Measurements from ENCODE around the gene IER5. TPM values are rescaled to one million over a fixed set of nuclear protein-coding genes. Genes with fewer than 3 reads are reported as not detected.
A peak's percentile ranks its signal among the peaks of the same experiment; 100 is the strongest.

The IER5 gene
- total and polyA plus RNA-seq, 2 of the 13 experiments (the other 11 are each of a cell fraction or from before 2014, with no cell fraction given): 2.5 to 3.5 TPM

DNA sequence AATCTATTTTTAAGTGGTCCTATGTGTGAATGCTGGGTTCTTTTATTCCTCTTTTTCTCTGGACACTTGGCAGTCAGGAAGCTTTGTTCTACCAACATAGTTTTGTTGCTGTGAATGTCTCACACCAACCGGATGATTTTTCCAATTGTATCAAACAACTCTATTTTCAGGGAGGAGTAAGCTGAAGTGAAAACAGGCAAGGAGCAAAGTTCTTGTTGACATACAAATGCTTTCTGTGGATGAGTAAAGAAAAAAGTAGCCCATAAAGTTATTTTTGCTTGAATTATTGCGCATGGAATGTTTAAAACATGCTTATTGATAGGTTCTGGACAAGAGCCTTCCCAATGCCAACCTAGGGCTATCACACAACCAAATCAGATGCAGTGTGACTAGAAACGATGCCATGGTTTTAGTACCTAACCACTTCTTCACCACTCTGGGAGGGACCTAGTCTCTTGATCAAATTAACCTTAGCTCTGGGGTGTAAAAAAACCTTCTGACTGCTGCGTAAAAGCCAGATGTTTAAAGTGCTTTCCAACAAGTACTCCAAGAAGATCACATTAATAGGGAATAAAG, 4.5 kb downstream of the IER5 start (continued):
- TF ChIP-seq, protein P1, sequence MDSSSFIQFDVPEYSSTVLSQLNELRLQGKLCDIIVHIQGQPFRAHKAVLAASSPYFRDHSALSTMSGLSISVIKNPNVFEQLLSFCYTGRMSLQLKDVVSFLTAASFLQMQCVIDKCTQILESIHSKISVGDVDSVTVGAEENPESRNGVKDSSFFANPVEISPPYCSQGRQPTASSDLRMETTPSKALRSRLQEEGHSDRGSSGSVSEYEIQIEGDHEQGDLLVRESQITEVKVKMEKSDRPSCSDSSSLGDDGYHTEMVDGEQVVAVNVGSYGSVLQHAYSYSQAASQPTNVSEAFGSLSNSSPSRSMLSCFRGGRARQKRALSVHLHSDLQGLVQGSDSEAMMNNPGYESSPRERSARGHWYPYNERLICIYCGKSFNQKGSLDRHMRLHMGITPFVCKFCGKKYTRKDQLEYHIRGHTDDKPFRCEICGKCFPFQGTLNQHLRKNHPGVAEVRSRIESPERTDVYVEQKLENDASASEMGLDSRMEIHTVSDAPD (CRISPR knock-in tag; IDR thresholded peaks at IDR 0.05): no peak; the same call in 1 of the 2 replicates
- TF ChIP-seq ZNF431 (CRISPR knock-in tag; IDR thresholded peaks at IDR 0.05; ENCODE audit: borderline replicate concordance, low read depth) (no peak), ZNF572 (CRISPR knock-in tag; IDR thresholded peaks at IDR 0.05) (no peak), POGZ (CRISPR knock-in tag; IDR thresholded peaks at IDR 0.05) (no peak; the same call in 1 of the 2 replicates), ZBTB21 (CRISPR knock-in tag; IDR thresholded peaks at IDR 0.05) (no peak), SETDB1 (CRISPR knock-in tag; IDR thresholded peaks at IDR 0.05; ENCODE audit: borderline replicate concordance) (no peak), ZNF3 (CRISPR knock-in tag; IDR thresholded peaks at IDR 0.05) (no peak), XBP1 (CRISPR knock-in tag; IDR thresholded peaks at IDR 0.05) (no peak), MEF2D (CRISPR knock-in tag; IDR thresholded peaks at IDR 0.05) (no peak), FOXA3 (CRISPR knock-in tag; IDR thresholded peaks at IDR 0.05) (peak; percentile 93), ZZZ3 (CRISPR knock-in tag; IDR thresholded peaks at IDR 0.05; ENCODE audit: borderline replicate concordance) (no peak), RFXANK (CRISPR knock-in tag; IDR thresholded peaks at IDR 0.05) (no peak)
- TF ChIP-seq, protein P2, sequence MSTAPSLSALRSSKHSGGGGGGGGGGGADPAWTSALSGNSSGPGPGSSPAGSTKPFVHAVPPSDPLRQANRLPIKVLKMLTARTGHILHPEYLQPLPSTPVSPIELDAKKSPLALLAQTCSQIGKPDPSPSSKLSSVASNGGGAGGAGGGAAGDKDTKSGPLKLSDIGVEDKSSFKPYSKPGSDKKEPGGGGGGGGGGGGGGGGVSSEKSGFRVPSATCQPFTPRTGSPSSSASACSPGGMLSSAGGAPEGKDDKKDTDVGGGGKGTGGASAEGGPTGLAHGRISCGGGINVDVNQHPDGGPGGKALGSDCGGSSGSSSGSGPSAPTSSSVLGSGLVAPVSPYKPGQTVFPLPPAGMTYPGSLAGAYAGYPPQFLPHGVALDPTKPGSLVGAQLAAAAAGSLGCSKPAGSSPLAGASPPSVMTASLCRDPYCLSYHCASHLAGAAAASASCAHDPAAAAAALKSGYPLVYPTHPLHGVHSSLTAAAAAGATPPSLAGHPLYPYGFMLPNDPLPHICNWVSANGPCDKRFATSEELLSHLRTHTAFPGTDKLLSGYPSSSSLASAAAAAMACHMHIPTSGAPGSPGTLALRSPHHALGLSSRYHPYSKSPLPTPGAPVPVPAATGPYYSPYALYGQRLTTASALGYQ (CRISPR knock-in tag; IDR thresholded peaks at IDR 0.05): no peak
- TF ChIP-seq, protein P3, sequence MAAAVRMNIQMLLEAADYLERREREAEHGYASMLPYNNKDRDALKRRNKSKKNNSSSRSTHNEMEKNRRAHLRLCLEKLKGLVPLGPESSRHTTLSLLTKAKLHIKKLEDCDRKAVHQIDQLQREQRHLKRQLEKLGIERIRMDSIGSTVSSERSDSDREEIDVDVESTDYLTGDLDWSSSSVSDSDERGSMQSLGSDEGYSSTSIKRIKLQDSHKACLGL (CRISPR knock-in tag; IDR thresholded peaks at IDR 0.05): no peak
- TF ChIP-seq, protein P4, sequence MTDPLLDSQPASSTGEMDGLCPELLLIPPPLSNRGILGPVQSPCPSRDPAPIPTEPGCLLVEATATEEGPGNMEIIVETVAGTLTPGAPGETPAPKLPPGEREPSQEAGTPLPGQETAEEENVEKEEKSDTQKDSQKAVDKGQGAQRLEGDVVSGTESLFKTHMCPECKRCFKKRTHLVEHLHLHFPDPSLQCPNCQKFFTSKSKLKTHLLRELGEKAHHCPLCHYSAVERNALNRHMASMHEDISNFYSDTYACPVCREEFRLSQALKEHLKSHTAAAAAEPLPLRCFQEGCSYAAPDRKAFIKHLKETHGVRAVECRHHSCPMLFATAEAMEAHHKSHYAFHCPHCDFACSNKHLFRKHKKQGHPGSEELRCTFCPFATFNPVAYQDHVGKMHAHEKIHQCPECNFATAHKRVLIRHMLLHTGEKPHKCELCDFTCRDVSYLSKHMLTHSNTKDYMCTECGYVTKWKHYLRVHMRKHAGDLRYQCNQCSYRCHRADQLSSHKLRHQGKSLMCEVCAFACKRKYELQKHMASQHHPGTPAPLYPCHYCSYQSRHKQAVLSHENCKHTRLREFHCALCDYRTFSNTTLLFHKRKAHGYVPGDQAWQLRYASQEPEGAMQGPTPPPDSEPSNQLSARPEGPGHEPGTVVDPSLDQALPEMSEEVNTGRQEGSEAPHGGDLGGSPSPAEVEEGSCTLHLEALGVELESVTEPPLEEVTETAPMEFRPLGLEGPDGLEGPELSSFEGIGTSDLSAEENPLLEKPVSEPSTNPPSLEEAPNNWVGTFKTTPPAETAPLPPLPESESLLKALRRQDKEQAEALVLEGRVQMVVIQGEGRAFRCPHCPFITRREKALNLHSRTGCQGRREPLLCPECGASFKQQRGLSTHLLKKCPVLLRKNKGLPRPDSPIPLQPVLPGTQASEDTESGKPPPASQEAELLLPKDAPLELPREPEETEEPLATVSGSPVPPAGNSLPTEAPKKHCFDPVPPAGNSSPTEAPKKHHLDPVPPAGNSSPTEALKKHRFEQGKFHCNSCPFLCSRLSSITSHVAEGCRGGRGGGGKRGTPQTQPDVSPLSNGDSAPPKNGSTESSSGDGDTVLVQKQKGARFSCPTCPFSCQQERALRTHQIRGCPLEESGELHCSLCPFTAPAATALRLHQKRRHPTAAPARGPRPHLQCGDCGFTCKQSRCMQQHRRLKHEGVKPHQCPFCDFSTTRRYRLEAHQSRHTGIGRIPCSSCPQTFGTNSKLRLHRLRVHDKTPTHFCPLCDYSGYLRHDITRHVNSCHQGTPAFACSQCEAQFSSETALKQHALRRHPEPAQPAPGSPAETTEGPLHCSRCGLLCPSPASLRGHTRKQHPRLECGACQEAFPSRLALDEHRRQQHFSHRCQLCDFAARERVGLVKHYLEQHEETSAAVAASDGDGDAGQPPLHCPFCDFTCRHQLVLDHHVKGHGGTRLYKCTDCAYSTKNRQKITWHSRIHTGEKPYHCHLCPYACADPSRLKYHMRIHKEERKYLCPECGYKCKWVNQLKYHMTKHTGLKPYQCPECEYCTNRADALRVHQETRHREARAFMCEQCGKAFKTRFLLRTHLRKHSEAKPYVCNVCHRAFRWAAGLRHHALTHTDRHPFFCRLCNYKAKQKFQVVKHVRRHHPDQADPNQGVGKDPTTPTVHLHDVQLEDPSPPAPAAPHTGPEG (CRISPR knock-in tag; IDR thresholded peaks at IDR 0.05): no peak
- TF ChIP-seq, protein P5, sequence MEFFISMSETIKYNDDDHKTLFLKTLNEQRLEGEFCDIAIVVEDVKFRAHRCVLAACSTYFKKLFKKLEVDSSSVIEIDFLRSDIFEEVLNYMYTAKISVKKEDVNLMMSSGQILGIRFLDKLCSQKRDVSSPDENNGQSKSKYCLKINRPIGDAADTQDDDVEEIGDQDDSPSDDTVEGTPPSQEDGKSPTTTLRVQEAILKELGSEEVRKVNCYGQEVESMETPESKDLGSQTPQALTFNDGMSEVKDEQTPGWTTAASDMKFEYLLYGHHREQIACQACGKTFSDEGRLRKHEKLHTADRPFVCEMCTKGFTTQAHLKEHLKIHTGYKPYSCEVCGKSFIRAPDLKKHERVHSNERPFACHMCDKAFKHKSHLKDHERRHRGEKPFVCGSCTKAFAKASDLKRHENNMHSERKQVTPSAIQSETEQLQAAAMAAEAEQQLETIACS (CRISPR knock-in tag; IDR thresholded peaks at IDR 0.05): no peak
